B cell (primary cell): ENCODE data around the gene CCDC171. TPM values are rescaled to one million over a fixed set of nuclear protein-coding genes. Genes with fewer than 3 reads are reported as not detected.
"Not testable (repeated sequence)": the region's sequence is repeated elsewhere in the genome, so short reads cannot be mapped to it uniquely, and the experiment has no call there.

Experiments used
- ATAC-seq: fragments of 200-7000 bp; cut with Tn5 transposase; one replicate; pipeline ENCODE4 v1.10.0; 2021; ENCODE audit warnings: low read depth, mild to moderate bottlenecking, moderate number of reproducible peaks, moderate library complexity
- CTCF ChIA-PET: fragments of 350-600 bp; sonication (Branson Sonifier 250); formaldehyde crosslinking; loops from one replicate; lab custom pipeline; 2021; ENCODE audit warnings: antibody characterized with exemption, inconsistent platforms; lab: Charles Lee
- POLR2A ChIA-PET: fragments of 350-600 bp; sonication (Branson Sonifier 250); formaldehyde crosslinking; loops from one replicate; lab custom pipeline; 2021; ENCODE audit warnings: antibody characterized with exemption; lab: Charles Lee
- DNase-seq: peaks from one replicate; pipeline ENCODE4 v3.0.0; 2013
- H2AFZ ChIP-seq: 2 replicates; pipeline ENCODE4 v1.6.1; 2012; ENCODE audit warnings: mild to moderate bottlenecking, low read depth, low read length; ENCODE audit not compliant: insufficient read depth, poor library complexity, severe bottlenecking
- H3K27ac ChIP-seq, 2 donors: 1 replicate in 1 of 2; 2 replicates in 1 of 2; pipeline ENCODE4 v1.5.1; 2012 to 2013; ENCODE audit warnings: low read length in 2 of 2, mild to moderate bottlenecking in 2 of 2, moderate library complexity in 1 of 2
- H3K27me3 ChIP-seq, 4 experiments: fragments of 200-600 bp in 1 of 4; sonication (generic) in 1 of 4; replicated peaks in 1 of 4; 1 replicate in 2 of 4; 2 replicates in 2 of 4; pipeline versions ENCODE4 v1.6.1 to v1.7.0; 2013 to 2016; ENCODE audit warnings: low read length in 3 of 4, mild to moderate bottlenecking in 2 of 4, mixed read lengths in 1 of 4, moderate library complexity in 1 of 4; ENCODE audit not compliant: insufficient read depth in 4 of 4, control insufficient read depth in 3 of 4; ENCODE audit errors: control extremely low read depth in 1 of 4
- H3K36me3 ChIP-seq, 2 experiments: replicated peaks in 1 of 2; 1 replicate in 1 of 2; 2 replicates in 1 of 2; pipeline versions ENCODE4 v1.6.1 to v1.7.1; 2013; ENCODE audit warnings: low read length in 1 of 2; ENCODE audit not compliant: insufficient read depth in 2 of 2, control insufficient read depth in 1 of 2; ENCODE audit errors: control extremely low read depth in 1 of 2, extremely low read depth in 1 of 2
- H3K4me1 ChIP-seq, 2 donors: fragments of 200-600 bp in 1 of 2; sonication (generic) in 1 of 2; 1 replicate in 1 of 2; 2 replicates in 1 of 2; pipeline versions ENCODE4 v1.5.1 to v1.6.1; 2013 to 2017; ENCODE audit warnings: low read length in 2 of 2; ENCODE audit not compliant: control insufficient read depth in 2 of 2, insufficient read depth in 2 of 2
- H3K4me2 ChIP-seq: replicated peaks from 2 replicates; pipeline ENCODE3; 2012; ENCODE audit warnings: mild to moderate bottlenecking, low read depth, low read length; ENCODE audit not compliant: poor library complexity, severe bottlenecking
- H3K4me3 ChIP-seq, 5 experiments: fragments of 200-600 bp in 1 of 5; sonication (generic) in 1 of 5; 1 replicate in 3 of 5; 2 replicates in 2 of 5; pipeline versions ENCODE4 v1.5.1 to v1.7.0; 2011 to 2016; ENCODE audit warnings: low read length in 4 of 5, mild to moderate bottlenecking in 4 of 5, low read depth in 2 of 5, control low read depth in 1 of 5, moderate library complexity in 1 of 5; ENCODE audit not compliant: insufficient read depth in 1 of 5; ENCODE audit errors: control extremely low read depth in 1 of 5, extremely low read depth in 1 of 5
- H3K79me2 ChIP-seq: fragments of 200-600 bp; sonication (generic); one replicate; pipeline ENCODE4 v1.6.0; 2016; ENCODE audit warnings: low read length; ENCODE audit not compliant: control insufficient read depth, insufficient read depth
- H3K9ac ChIP-seq: fragments of 200-600 bp; sonication (generic); 2 replicates; pipeline ENCODE4 v1.6.1; 2017; ENCODE audit warnings: mild to moderate bottlenecking, low read length, moderate library complexity
- H3K9me3 ChIP-seq, 3 donors: one replicate each; pipeline versions ENCODE4 v1.6.1 to v1.7.1; 2013; ENCODE audit warnings: low read length in 2 of 3; ENCODE audit not compliant: control insufficient read depth in 2 of 3, insufficient read depth in 1 of 3; ENCODE audit errors: control extremely low read depth in 1 of 3
- H4K20me1 ChIP-seq: 2 replicates; pipeline ENCODE4 v1.6.0; 2012; ENCODE audit warnings: mild to moderate bottlenecking, low read length; ENCODE audit not compliant: insufficient read depth, control insufficient read depth, poor library complexity, severe bottlenecking
- H3K27ac Mint-ChIP-seq: one replicate; pipeline ENCODE4 v1.8.0; 2021; ENCODE audit warnings: mixed read lengths
- H3K27me3 Mint-ChIP-seq: one replicate; pipeline ENCODE4 v1.8.0; 2021; ENCODE audit warnings: mixed read lengths
- H3K4me1 Mint-ChIP-seq: one replicate; pipeline ENCODE4 v1.8.0; 2021; ENCODE audit warnings: mixed read lengths
- H3K4me3 Mint-ChIP-seq: one replicate; pipeline ENCODE4 v1.8.0; 2021; ENCODE audit warnings: mixed read lengths
- H3K9me3 Mint-ChIP-seq: one replicate; pipeline ENCODE4 v1.8.0; 2022; ENCODE audit warnings: mixed read lengths; ENCODE audit not compliant: insufficient read depth
- EZH2 ChIP-seq: IDR thresholded peaks from 2 replicates; pipeline ENCODE4 v1.6.1; 2012; ENCODE audit warnings: borderline replicate concordance, low read depth, mild to moderate bottlenecking, moderate library complexity, low read length; ENCODE audit not compliant: insufficient read depth, poor library complexity, severe bottlenecking
- WGBS: methylation state at CpG from one replicate; pipeline ENCODE4 v1.1.5; 2013; ENCODE audit warnings: missing lambda C conversion rate; ENCODE audit not compliant: insufficient coverage; 5-methylcytosine and 5-hydroxymethylcytosine counted together
- intact Hi-C: fragments of 100-400 bp; cut with micrococcal nuclease; formaldehyde crosslinking; loops from one replicate; pipeline ENCODE4 v1.10.0; 2022
- polyA plus RNA-seq: library from polyadenylated mRNA; depleted of rRNA; stranded (reverse); fragments of >200 nt; gene quantifications from 2 replicates; pipeline ENCODE4 v1.2.3, GENCODE V29; 2012
- total RNA-seq, 2 donors: library from RNA; stranded (reverse); fragments of 120-200 nt in 1 of 2; gene quantifications; 1 replicate in 1 of 2; 2 replicates in 1 of 2; pipeline versions ENCODE4 v1.2.3 to v1.2.4, GENCODE V29; 2013 to 2022
- TF ChIP-seq, protein P1 (sequence below): fragments of 200-600 bp; IDR thresholded peaks from one replicate; pipeline ENCODE4 v1.8.0; 2022; ENCODE audit warnings: antibody characterized with exemption, mild to moderate bottlenecking

CCDC171 gene
- total and polyA plus RNA-seq, 2 donors (not counting 1 experiment from before 2014, with no cell fraction given) = 0.22 to 6.3 TPM

DNA sequence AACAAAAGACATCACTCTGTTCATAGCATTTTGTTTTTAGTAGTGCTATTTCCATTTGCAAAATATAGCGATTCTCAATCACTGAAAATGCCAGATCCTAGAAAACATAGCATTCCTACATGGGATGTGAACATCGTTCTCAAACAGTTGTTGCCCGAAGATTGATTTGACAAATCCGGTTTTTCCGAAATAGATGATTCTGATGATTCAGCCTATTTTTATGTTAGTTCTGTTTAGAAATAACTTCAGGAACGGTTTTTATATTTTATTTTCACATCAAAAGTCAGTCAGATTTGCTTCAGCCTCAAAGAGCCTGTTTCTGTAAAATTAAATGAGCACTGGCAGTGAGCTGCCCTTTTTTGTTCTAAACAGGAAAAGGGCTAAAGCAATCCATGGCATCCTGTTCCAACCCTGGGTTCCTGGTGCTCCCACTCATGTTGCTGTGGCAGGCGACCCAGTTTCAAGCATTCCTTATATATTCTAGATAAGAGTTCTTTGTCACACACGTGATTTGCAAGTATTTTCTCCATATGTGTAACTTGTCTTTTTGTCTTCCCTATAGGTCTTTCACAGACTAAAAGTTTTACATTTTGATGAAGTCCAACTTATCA, 27.9 kb upstream of the CCDC171 start:
- H3K79me2 ChIP-seq = no peaks in the 10 kb centered on the region
- no peaks in the 10 kb centered on the region for H3K27me3 Mint-ChIP-seq
- no peaks in the 10 kb centered on the region for H3K9me3 Mint-ChIP-seq
- peaks cover 0 to 3% of the 10 kb centered on the region in 2 donors for H3K4me1 ChIP-seq
- DNase-seq (no peak), ATAC-seq (no peak)
- no peak overlapping the region for H3K9ac ChIP-seq
- no peak overlapping the region for H3K4me3 ChIP-seq
- no peak for TF ChIP-seq EZH2
- TF ChIP-seq, protein P1, sequence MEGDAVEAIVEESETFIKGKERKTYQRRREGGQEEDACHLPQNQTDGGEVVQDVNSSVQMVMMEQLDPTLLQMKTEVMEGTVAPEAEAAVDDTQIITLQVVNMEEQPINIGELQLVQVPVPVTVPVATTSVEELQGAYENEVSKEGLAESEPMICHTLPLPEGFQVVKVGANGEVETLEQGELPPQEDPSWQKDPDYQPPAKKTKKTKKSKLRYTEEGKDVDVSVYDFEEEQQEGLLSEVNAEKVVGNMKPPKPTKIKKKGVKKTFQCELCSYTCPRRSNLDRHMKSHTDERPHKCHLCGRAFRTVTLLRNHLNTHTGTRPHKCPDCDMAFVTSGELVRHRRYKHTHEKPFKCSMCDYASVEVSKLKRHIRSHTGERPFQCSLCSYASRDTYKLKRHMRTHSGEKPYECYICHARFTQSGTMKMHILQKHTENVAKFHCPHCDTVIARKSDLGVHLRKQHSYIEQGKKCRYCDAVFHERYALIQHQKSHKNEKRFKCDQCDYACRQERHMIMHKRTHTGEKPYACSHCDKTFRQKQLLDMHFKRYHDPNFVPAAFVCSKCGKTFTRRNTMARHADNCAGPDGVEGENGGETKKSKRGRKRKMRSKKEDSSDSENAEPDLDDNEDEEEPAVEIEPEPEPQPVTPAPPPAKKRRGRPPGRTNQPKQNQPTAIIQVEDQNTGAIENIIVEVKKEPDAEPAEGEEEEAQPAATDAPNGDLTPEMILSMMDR = no peak
- ChIA-PET POLR2A (no interaction called here), CTCF (no interaction called here)
- no peak overlapping the region for H3K4me2 ChIP-seq
- H2AFZ ChIP-seq = no peak overlapping the region
- peaks cover 5% of the 10 kb centered on the region for H3K4me1 Mint-ChIP-seq
- intact Hi-C loops = no loop called here
- no peaks in the 10 kb centered on the region for H3K36me3 ChIP-seq
- H3K27ac Mint-ChIP-seq = no peak overlapping the region
- no peak overlapping the region for H3K4me3 Mint-ChIP-seq
- H4K20me1 ChIP-seq = no peaks in the 10 kb centered on the region
- no CpG with 5 or more reads among the region's 8 CpGs for WGBS
- H3K27me3 ChIP-seq = no peaks in the 10 kb centered on the region
- H3K27ac ChIP-seq = no peak overlapping the region
- H3K9me3 ChIP-seq = no peaks in the 10 kb centered on the region

DNA sequence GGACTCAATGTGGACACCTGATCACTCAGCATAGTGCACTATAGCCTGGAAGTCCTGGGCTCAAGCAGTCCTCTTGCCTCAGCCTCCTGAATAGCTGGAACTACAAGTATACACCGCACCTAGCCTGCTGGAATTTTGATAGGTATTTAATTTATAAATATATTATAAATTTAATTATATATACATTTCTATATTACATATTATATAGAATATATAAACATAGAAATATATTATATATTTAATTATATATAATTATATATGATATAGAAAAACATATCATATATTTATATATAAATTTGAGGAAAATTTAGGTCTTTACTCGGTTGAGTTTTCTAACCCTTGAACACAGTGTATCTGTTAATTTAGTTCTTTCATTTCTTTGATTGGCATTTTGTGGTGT, 26.9 kb upstream of the CCDC171 start:
- H3K9ac ChIP-seq = no peak overlapping the region
- ChIA-PET POLR2A (no interaction called here), CTCF (no interaction called here)
- H3K4me3 ChIP-seq = no peak overlapping the region
- no CpG with 5 or more reads among the region's 2 CpGs for WGBS
- intact Hi-C loops = no loop called here
- Mint-ChIP-seq H3K9me3 (no peaks in the 10 kb centered on the region), H3K4me3 (no peak overlapping the region), H3K27me3 (no peaks in the 10 kb centered on the region), H3K27ac (no peak overlapping the region), H3K4me1 (peaks cover 6% of the 10 kb centered on the region)
- H3K36me3 ChIP-seq = no peaks in the 10 kb centered on the region
- H3K4me2 ChIP-seq = no peak overlapping the region
- no peaks in the 10 kb centered on the region for H4K20me1 ChIP-seq
- DNase-seq = no peak
- peaks cover 0 to 5% of the 10 kb centered on the region in 2 donors for H3K4me1 ChIP-seq
- TF ChIP-seq, protein P1 = no peak
- TF ChIP-seq EZH2 = no peak
- no peak for ATAC-seq
- H3K79me2 ChIP-seq = no peaks in the 10 kb centered on the region
- H3K27ac ChIP-seq = no peak overlapping the region
- H2AFZ ChIP-seq = no peak overlapping the region
- H3K27me3 ChIP-seq = no peaks in the 10 kb centered on the region
- H3K9me3 ChIP-seq = no peaks in the 10 kb centered on the region

DNA sequence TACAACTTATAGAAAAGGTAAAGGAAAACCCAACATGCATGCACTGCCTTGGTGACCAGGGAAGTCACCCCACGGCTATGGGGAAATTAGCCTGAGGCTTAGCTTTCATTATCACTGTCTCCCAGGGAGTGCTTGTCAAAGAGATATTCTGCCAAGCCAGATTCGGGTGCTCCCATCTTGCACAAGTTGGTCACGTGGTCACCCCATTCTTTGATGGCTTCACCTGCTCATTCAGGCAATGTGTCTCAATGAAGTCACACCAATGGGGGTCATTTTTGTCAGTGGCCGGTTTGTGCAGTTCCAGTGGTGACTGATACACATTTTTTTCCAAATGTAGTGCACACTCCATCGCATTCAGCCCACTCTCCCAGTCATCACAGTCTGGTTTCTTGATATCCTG, 25.8 kb upstream of the CCDC171 start:
- H3K36me3 ChIP-seq, DNase-seq, H3K4me3 Mint-ChIP-seq, H3K9me3 ChIP-seq, H2AFZ ChIP-seq, intact Hi-C loops, H3K4me1 ChIP-seq, H3K27me3 ChIP-seq, H3K27ac ChIP-seq, H4K20me1 ChIP-seq, H3K9me3 Mint-ChIP-seq, H3K79me2 ChIP-seq, H3K4me3 ChIP-seq, H3K27ac Mint-ChIP-seq, H3K27me3 Mint-ChIP-seq, CTCF ChIA-PET, POLR2A ChIA-PET, ATAC-seq, H3K4me1 Mint-ChIP-seq, H3K4me2 ChIP-seq, H3K9ac ChIP-seq: not testable (repeated sequence)
- 86% methylated on average over 4 of the region's 5 CpGs for WGBS
